ENCODE results near the gene ST3GAL4.

Gene ST3GAL4

DNA sequence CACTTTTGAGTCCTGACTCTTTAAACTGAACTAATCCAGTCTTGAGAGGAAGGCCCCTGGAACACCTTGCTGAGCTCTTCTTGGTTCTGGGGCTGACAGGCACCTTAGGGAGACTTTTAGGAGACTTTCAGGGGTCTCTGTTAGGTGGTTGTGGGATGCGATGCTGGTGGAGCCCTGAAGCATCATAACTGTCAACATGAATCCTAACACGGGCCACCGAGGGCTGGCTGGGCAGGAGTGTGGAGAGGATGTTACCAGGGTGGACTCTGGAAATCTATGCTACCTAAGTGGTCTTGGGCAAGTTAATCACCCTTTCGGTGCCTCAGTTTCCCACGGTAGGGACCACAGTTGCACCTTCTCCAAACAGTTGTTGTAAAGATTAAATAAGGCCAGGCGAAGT is 106.5 kb downstream of the ST3GAL4 start:
- in situ Hi-C loops (cut with MboI; ENCODE audit: low sequenced_read_pairs): no loop called here

DNA sequence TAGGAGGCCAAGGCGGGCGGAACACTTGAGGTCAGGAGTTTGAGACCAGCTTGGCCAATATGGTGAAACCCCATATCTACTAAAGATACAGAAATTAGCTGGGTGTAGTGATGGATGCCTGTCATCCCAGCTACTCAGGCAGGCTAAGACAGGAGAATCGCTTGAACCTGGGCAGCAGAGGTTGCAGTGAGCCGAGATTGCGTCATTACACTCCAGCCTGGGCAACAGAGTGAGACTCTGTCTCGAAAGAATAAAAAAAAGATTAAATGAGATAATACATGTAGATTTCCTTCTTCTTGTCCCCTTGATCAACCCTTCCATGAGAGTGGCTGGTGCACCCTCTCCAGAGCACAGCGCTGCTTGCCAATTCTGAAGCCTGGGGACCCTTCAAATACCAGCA is 106.9 kb downstream of the ST3GAL4 start:
- in situ Hi-C loops (cut with MboI; ENCODE audit: low sequenced_read_pairs): no loop called here

Measured in HL-60/S4 treated with retinoic acid at 250 ng/mL for 4 days and 3 days (cell line).